Germinal center (tissue), 1 donor: ENCODE measurements around the gene ADSS1.

Source experiments
- DNase-seq: peaks from one replicate; pipeline ENCODE4 v3.0.0; 2012; ENCODE audit warnings: mixed read lengths, low spot score

ADSS1 gene

GRCh38 chr14:104751539-104752422 is 27.8 kb downstream of the ADSS1 start:
- no peak for DNase-seq

GRCh38 chr14:104752423-104752734 is 28.4 kb downstream of the ADSS1 start:
- no peak for DNase-seq

GRCh38 chr14:104752735-104753527 is 28.9 kb downstream of the ADSS1 start, which contains the start of gene SIVA1:
SIVA1 (plus strand) TSS chr14:104753147; CDS start chr14:104753202, 55 bp downstream.
- DNase-seq = peak; percentile 99

- DNase-seq = no peak
Observed at GRCh38 chr14:104753528-104754212, 29.6 kb downstream of the ADSS1 start.

- DNase-seq = no peak
Observed at GRCh38 chr14:104754213-104754851, 30.3 kb downstream of the ADSS1 start.

GRCh38 chr14:104755621-104756020 is 31.6 kb downstream of the ADSS1 start:
- no peak for DNase-seq

- DNase-seq = no peak
Observed at GRCh38 chr14:104756477-104757237, 32.6 kb downstream of the ADSS1 start.

GRCh38 chr14:104757238-104757585 is 33.2 kb downstream of the ADSS1 start:
- DNase-seq = no peak

GRCh38 chr14:104757681-104758392 is 33.8 kb downstream of the ADSS1 start:
- DNase-seq = no peak

- no peak for DNase-seq
Observed at GRCh38 chr14:104758981-104759969, 35.2 kb downstream of the ADSS1 start.

- DNase-seq = no peak
Observed at GRCh38 chr14:104765517-104765916, 41.5 kb downstream of the ADSS1 start.

GRCh38 chr14:104766256-104766862 is 42.3 kb downstream of the ADSS1 start:
- DNase-seq = no peak

- DNase-seq = no peak
Observed at GRCh38 chr14:104766863-104767633, 43.0 kb downstream of the ADSS1 start.

- DNase-seq = no peak
Observed at GRCh38 chr14:104767634-104767918, 43.5 kb downstream of the ADSS1 start.

- DNase-seq = peak; percentile 84
Observed at GRCh38 chr14:104768437-104769323, 44.7 kb downstream of the ADSS1 start.

- DNase-seq = no peak
Observed at GRCh38 chr14:104769324-104770071, 45.5 kb downstream of the ADSS1 start.
